ENCODE data around the gene BEST1. TPM values are rescaled to one million over a fixed set of nuclear protein-coding genes. Genes with fewer than 3 reads are reported as not detected.

BEST1 gene
- 3.5 and 7.1 TPM in 2 replicates for total RNA-seq (2014; rRNA removed)
- 3.2 TPM for polyA plus RNA-seq (2012)

- no peak for DNase-seq (ENCODE audit: low read depth)
Observed at GRCh38 chr11:61950035-61950547, at the start of gene BEST1. BEST1 (plus strand) TSS chr11:61950351; CDS start chr11:61951807, 1,456 bp downstream.

GRCh38 chr11:61901397-61901796 is 48.8 kb upstream of the BEST1 start:
- DNase-seq (ENCODE audit: low read depth): no peak

DNA sequence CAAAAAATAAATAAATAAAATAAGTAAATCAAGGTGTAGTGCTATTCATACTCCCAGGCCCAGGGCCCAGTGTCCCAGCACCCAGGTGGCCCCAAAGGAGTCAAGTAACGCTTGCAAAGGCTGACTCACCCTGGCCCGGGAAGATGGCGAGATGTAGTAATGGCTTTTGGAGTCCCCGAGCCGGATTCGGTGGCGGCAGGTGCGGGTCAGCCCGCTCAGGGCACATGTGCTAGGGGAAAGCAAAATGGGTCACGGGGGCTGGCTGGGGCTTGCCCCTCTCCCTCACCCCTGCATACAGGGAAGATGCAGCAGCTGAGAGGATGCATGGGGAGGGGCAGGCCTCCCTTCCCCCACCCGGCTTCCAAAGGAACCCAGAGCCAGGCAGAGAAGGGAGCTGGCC is 47.8 kb upstream of the BEST1 start:
- DNase-seq (ENCODE audit: low read depth): no peak

- DNase-seq (ENCODE audit: low read depth): no peak
Observed at GRCh38 chr11:61903845-61904244, 46.3 kb upstream of the BEST1 start.

GRCh38 chr11:61904539-61905048 is 45.6 kb upstream of the BEST1 start:
- DNase-seq (ENCODE audit: low read depth): no peak

- DNase-seq (ENCODE audit: low read depth): no peak
Observed at GRCh38 chr11:61905067-61905696, 45.0 kb upstream of the BEST1 start.

DNA sequence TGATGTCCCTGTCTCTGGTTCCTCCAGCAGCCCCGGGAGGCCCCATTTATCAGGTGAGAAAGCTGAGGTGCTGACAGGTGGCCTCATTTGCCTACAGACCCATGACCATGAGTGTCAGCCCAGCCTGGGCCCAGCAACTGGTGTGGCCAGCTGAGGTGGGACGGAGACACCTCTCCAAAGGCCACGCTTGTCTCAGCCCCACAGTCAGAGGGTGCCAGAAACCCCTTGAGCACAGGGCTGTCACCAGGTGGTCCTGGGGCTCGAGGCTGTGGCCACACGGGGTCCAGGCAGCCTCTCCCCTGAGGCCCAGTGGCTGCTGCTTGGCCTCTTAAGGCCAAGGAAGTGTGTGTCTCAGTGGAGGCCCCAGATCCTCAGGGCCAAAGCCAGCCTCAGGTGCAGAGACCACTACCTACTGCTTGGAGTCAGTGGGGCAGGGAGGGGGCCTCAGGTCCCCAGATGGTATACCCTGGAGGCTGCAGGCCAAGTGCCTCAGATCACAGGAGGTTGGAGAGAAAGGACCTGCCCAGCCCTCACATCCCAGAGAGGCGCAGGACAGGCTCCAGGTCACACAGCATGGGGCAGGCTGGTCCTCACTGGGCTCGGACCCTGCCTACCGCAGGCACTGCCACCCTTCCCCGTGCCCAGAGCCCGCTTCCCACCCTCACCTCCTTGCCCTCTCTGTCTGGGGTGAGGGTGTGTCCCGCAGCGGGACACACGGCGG is 44.2 kb upstream of the BEST1 start:
- DNase-seq (ENCODE audit: low read depth): no peak

- DNase-seq (ENCODE audit: low read depth): no peak
Observed at GRCh38 chr11:61906522-61906909, 43.6 kb upstream of the BEST1 start.

DNA sequence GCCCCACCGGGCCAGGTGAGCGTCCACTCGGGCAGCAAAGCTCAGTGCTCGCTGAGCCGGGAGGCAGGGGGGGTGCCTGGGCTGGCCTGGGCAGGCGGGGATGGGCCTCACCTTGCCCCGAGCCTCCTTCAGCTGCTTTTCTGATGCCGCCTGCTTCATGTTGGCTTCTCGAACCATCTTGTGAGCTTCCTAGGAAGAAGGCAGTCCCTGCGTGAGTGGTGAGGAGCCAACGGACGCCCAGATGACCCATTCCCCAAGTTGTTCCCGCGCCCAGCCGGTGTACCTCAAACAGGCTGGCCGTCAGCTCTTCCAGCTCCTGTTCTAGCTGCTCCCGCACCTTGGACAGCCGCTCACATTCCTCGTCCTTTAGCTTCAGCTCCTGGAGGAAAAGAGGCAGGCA is 42.9 kb upstream of the BEST1 start:
- DNase-seq (ENCODE audit: low read depth): no peak

DNA sequence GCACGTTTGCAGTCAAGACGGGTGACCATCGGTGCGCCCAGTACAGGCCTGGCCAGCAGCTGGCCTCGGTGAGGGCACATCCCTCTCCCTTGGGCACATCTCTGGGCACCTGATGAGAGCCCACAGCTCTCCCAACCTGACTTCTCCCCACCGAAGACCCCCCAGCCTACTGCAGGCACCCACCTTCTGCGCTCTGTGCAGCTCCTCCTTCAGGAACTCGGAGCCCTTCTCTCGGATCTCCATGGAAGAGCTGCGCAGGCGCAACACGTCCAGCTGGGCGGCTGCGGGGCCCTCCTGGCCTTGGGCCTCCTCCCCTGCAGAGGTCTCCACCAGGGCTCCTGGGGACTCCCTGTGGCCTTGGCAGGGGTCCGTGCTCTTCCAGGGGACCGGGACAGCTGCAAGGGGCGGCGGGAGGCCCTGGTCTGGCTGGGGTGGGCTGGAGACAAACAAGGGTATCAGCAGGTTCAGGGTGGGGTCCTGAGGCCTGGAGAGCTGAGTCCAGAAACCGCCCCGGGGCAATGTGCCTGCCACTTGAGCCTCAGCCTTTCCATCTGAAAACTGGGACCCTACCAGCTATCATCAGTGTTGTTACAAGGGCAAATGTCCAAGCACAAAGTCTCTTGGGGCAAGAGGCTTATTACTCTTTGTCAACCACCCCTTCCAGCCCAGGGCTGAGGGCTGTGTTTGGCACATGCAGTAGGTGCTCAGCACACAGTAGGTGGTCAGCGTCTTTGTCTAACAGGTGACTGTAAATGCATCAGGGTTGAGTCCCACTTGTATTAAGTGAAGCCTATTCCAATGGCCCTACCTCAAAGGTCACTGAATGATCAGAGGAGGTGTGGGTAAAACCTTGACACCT is 42.1 kb upstream of the BEST1 start:
- no peak for DNase-seq (ENCODE audit: low read depth)

GRCh38 chr11:61908730-61909316 is 41.3 kb upstream of the BEST1 start:
- no peak for DNase-seq (ENCODE audit: low read depth)

DNA sequence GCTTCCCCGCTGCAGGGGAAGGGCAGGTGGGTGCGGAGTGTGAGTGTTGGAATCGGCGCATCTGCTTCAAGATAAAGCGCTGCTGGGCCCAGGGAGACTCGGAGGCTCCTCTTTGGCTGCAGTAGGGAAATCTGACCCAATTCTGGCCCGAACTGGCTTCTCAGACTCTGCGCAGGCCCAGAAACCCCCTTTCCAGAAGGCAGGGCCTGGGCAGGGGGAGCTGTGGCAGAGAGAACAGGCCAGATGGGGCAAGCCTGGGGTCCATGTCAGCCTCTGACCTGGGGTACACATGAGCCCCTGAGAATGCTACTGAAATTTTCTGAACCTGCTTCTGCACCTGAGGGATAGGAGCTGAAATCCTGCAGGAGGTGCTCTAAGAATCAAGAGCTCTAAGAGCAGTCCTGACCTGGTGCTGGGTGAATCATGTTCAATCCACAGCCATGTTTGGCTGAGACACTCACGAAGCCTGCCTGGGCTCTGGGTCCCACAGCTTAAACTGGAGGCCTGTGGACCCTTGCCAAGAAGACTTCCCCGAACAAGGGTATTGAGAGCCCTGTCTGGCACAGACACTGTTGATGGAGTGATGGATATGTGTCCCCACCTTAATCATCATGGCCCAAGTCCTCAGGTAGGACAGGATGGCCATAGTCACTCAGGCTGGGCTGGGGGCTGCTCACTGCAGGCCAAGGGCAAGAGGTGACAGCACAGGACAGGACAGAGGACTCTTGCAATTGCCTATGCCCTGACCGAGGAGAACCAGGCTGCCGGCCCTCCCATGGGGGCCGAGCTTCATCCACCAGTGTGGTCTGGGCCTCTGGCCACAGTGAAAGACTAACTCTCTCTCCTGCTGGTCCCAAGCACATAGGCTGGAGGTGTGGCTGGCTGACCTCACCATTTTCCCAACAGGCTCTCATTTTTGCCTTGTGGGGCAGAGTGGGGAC is 39.7 kb upstream of the BEST1 start:
- no peak for DNase-seq (ENCODE audit: low read depth)

- no peak for DNase-seq (ENCODE audit: low read depth)
Observed at GRCh38 chr11:61911128-61911700, 38.9 kb upstream of the BEST1 start.

- no peak for DNase-seq (ENCODE audit: low read depth)
Observed at GRCh38 chr11:61911701-61912529, 38.2 kb upstream of the BEST1 start.

DNA sequence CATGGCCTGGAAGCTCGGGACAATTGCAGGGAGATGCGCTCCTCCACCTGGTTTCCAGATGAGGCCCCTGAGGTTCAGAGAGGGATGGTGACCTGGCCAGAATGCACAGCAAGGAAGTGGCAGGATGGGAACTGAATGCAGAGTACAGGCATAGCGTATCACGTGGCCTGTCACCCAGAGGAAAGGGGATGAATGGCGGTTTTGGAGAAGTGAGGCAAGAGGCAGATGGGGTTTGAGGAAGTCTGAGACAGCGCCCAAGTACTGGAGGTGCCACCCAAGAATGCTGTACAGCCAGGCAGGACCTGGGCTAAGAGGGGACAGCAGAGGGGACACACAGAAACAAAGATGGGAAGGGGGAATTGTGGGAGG is 37.6 kb upstream of the BEST1 start:
- DNase-seq (ENCODE audit: low read depth): no peak

DNA sequence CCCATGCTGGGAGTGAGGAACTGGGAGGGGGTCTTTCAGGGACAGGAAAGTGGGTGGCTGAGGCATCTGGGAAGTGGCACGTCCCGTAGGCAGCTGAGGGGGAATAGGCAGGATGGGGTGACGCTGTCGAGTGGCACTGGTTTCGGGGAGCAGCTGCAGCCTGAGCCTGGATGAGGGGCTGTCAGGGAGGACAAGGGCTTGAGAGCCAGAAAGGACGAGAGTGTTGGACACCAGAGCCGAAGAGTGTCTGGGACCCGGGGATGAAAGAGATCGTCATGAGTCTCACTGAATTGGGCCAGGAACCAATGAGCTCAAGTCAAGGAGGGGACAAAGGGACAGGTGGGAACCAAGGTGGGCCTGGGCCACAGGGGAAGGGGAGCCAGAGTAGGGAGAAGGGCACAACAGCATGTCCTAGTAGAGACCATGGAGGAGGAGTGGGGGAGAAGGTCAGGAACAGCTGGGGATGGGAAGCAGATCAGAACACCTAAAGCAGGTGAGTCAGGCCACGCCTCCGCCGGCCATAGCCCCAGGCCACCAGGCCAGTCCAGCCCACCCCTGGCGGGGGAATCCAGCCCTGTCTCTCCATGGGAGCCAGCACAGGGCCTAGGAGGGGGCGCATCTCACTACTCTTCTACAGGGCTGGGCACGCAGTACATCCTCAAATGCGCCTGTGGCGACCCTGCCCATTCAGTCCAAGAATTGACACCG is 37.0 kb upstream of the BEST1 start:
- no peak for DNase-seq (ENCODE audit: low read depth)

DNA sequence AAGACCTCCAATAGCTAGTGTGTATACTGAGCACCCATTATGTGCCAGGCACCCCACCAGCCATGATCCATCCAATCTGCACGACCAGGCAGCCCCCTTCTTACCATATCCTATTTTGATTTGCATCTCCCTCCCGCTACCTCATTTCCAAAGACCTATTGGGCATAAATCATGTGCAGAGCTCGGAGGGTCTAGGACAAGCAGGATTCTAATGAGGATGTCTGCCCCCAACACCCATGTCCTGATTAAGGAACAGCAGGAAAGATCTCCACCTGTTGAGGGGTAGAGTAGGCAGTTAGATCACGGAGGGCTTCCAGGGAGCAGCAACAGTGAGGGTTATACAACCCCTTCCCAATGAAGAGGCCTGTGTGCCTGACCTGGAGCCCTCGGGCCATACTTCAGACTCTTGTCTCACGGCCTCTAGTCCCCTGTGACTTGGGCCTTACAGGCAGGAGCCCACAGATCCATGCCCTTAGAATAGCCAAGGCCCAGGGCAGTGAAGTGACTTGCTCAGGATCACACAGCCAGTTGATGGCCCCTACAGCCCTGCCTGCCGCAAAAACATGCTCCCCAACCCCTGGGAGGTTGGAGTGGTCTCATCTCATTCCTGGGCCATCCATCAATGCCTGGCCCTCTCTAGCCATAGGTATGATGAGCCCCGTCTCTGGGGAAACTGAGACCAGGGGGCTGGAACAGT is 36.3 kb upstream of the BEST1 start:
- DNase-seq (ENCODE audit: low read depth): no peak
